ENCODE measurements around the gene SHPK.

- TF ChIP-seq, protein P1, sequence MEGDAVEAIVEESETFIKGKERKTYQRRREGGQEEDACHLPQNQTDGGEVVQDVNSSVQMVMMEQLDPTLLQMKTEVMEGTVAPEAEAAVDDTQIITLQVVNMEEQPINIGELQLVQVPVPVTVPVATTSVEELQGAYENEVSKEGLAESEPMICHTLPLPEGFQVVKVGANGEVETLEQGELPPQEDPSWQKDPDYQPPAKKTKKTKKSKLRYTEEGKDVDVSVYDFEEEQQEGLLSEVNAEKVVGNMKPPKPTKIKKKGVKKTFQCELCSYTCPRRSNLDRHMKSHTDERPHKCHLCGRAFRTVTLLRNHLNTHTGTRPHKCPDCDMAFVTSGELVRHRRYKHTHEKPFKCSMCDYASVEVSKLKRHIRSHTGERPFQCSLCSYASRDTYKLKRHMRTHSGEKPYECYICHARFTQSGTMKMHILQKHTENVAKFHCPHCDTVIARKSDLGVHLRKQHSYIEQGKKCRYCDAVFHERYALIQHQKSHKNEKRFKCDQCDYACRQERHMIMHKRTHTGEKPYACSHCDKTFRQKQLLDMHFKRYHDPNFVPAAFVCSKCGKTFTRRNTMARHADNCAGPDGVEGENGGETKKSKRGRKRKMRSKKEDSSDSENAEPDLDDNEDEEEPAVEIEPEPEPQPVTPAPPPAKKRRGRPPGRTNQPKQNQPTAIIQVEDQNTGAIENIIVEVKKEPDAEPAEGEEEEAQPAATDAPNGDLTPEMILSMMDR (IDR thresholded peaks at IDR 0.05), result no peak
- TF ChIP-seq POLR2A (IDR thresholded peaks at IDR 0.05), result no peak
These were observed 32.8 kb downstream of the SHPK start for GRCh38 chr17:3603119-3603869.
